ENCODE measurements around the gene PPP2R2B.

PPP2R2B gene

DNA sequence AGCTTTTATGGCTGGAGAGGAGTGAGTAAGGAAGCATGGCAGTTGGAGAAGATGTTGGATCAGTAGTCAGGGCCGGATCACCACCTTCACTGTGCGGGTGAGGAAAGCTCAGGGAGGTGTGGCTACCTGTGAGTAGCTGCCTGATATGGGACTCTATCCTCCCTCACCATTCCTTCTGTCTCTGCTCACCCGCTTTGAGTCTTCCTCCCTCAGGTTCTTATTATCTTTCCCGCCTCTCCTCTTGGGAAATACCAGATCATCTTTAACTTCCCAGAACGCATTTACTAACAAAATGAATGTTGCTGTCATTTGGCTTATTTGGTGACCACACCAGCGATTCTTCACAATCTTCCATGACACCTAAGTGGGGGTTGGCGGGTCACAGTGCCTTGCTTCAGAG, 221.9 kb downstream of the PPP2R2B start:
- no peaks in the 10 kb centered on the region for H3K36me3 ChIP-seq (ENCODE audit: insufficient read depth, insufficient read length, low read length)
- TF ChIP-seq ZNF274 (IDR thresholded peaks at IDR 0.05; ENCODE audit: low read depth, low read length) (no peak), YY1 (IDR thresholded peaks at IDR 0.05; ENCODE audit: insufficient read depth, insufficient read length) (no peak), SUZ12 (IDR thresholded peaks at IDR 0.05; ENCODE audit: extremely low read depth, insufficient read depth, insufficient read length) (no peak)
- H3K4me3 ChIP-seq (ENCODE audit: insufficient read length, low read depth) = no peak overlapping the region
- no peaks in the 10 kb centered on the region for H3K27me3 ChIP-seq (ENCODE audit: insufficient read depth, insufficient read length)
- no peaks in the 10 kb centered on the region for H3K9me3 ChIP-seq (ENCODE audit: insufficient read depth, low read length)
- H3K9ac ChIP-seq (ENCODE audit: insufficient read length, low read depth) = no peak overlapping the region
- no peaks in the 10 kb centered on the region for H3K4me1 ChIP-seq (ENCODE audit: insufficient read depth, insufficient read length)
- DNase-seq (ENCODE audit: low read depth, low spot score) = no peak

GRCh38 chr5:146653560-146653959, 225.0 kb downstream of the PPP2R2B start:
- no peak overlapping the region for H3K9ac ChIP-seq (ENCODE audit: insufficient read length, low read depth)
- TF ChIP-seq SUZ12 (IDR thresholded peaks at IDR 0.05; ENCODE audit: extremely low read depth, insufficient read depth, insufficient read length) (no peak), ZNF274 (IDR thresholded peaks at IDR 0.05; ENCODE audit: low read depth, low read length) (no peak), YY1 (IDR thresholded peaks at IDR 0.05; ENCODE audit: insufficient read depth, insufficient read length) (no peak)
- no peaks in the 10 kb centered on the region for H3K36me3 ChIP-seq (ENCODE audit: insufficient read depth, insufficient read length, low read length)
- H3K4me3 ChIP-seq (ENCODE audit: insufficient read length, low read depth) = no peak overlapping the region
- H3K9me3 ChIP-seq (ENCODE audit: insufficient read depth, low read length) = no peaks in the 10 kb centered on the region
- no peak for DNase-seq (ENCODE audit: low read depth, low spot score)
- no peaks in the 10 kb centered on the region for H3K4me1 ChIP-seq (ENCODE audit: insufficient read depth, insufficient read length)
- no peaks in the 10 kb centered on the region for H3K27me3 ChIP-seq (ENCODE audit: insufficient read depth, insufficient read length)

DNA sequence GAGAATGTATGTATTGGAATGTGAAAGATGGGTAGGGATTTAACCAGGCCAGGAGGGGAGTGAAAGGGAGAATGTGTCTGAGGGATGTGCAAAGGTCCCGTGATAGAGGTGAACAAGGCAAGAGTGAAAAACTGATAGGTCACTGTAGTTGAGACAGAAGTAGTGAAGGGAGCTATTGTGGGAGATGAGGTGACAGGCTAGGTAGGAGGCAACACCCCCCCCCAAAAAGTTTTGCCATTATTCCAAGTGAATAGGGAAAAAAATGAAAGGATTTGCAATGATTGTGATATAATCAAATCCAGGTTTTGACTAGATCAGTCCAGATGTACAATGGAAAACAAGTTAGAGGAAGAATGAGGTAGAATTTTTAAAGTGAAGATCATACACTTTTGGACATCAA, 226.0 kb downstream of the PPP2R2B start:
- no peaks in the 10 kb centered on the region for H3K27me3 ChIP-seq (ENCODE audit: insufficient read depth, insufficient read length)
- DNase-seq (ENCODE audit: low read depth, low spot score) = no peak
- TF ChIP-seq YY1 (IDR thresholded peaks at IDR 0.05; ENCODE audit: insufficient read depth, insufficient read length) (no peak), SUZ12 (IDR thresholded peaks at IDR 0.05; ENCODE audit: extremely low read depth, insufficient read depth, insufficient read length) (no peak), ZNF274 (IDR thresholded peaks at IDR 0.05; ENCODE audit: low read depth, low read length) (no peak)

DNA sequence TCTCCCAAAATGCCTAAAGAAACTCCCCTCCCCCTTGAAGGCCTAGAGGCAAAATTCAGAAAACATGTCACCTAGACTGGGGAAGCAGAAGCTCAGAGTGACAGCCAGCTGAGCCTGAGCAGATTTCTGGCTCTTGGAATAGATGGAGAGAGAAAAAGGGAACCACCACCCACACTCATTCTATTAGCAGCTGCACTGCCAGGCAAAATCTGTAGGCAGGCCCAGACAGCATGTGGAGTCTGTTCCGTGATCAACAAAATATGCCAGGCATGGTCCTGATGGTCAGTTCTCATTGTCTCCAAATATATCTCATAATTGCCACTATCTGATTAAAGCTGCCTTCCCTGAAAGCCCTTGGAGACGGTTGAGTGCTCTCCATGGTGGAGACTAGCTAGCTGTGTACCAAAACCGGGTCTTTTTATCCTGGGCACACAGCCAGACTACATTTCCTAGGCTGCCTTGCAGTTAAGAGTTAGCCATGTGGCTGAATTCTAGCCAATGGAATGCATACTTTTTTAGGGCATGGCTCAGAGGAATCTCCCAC, 230.8 kb downstream of the PPP2R2B start:
- DNase-seq (ENCODE audit: low read depth, low spot score) = no peak
- H3K9ac ChIP-seq (ENCODE audit: insufficient read length, low read depth) = no peak overlapping the region
- no peaks in the 10 kb centered on the region for H3K36me3 ChIP-seq (ENCODE audit: insufficient read depth, insufficient read length, low read length)
- H3K4me3 ChIP-seq (ENCODE audit: insufficient read length, low read depth) = no peak overlapping the region
- no peaks in the 10 kb centered on the region for H3K9me3 ChIP-seq (ENCODE audit: insufficient read depth, low read length)
- no peaks in the 10 kb centered on the region for H3K4me1 ChIP-seq (ENCODE audit: insufficient read depth, insufficient read length)
- no peak for TF ChIP-seq YY1 (IDR thresholded peaks at IDR 0.05; ENCODE audit: insufficient read depth, insufficient read length)
- TF ChIP-seq SUZ12 (IDR thresholded peaks at IDR 0.05; ENCODE audit: extremely low read depth, insufficient read depth, insufficient read length) = no peak
- TF ChIP-seq ZNF274 (IDR thresholded peaks at IDR 0.05; ENCODE audit: low read depth, low read length) = no peak
- no peaks in the 10 kb centered on the region for H3K27me3 ChIP-seq (ENCODE audit: insufficient read depth, insufficient read length)

More for the DNA sequence above, 226.0 kb downstream of the PPP2R2B start:
- H3K4me3 ChIP-seq (ENCODE audit: insufficient read length, low read depth) = no peak overlapping the region
- no peak overlapping the region for H3K9ac ChIP-seq (ENCODE audit: insufficient read length, low read depth)
- no peaks in the 10 kb centered on the region for H3K36me3 ChIP-seq (ENCODE audit: insufficient read depth, insufficient read length, low read length)
- no peaks in the 10 kb centered on the region for H3K4me1 ChIP-seq (ENCODE audit: insufficient read depth, insufficient read length)
- no peaks in the 10 kb centered on the region for H3K9me3 ChIP-seq (ENCODE audit: insufficient read depth, low read length)

- Histone ChIP-seq H3K4me3 (ENCODE audit: insufficient read length, low read depth) (no peak overlapping the region), H3K9me3 (ENCODE audit: insufficient read depth, low read length) (no peaks in the 10 kb centered on the region), H3K4me1 (ENCODE audit: insufficient read depth, insufficient read length) (no peaks in the 10 kb centered on the region), H3K36me3 (ENCODE audit: insufficient read depth, insufficient read length, low read length) (no peaks in the 10 kb centered on the region), H3K9ac (ENCODE audit: insufficient read length, low read depth) (no peak overlapping the region), H3K27me3 (ENCODE audit: insufficient read depth, insufficient read length) (no peaks in the 10 kb centered on the region)
- DNase-seq (ENCODE audit: low read depth, low spot score) = no peak
- TF ChIP-seq ZNF274 (IDR thresholded peaks at IDR 0.05; ENCODE audit: low read depth, low read length) (no peak), SUZ12 (IDR thresholded peaks at IDR 0.05; ENCODE audit: extremely low read depth, insufficient read depth, insufficient read length) (no peak), YY1 (IDR thresholded peaks at IDR 0.05; ENCODE audit: insufficient read depth, insufficient read length) (no peak)
Observed at GRCh38 chr5:146646441-146646840, 232.1 kb downstream of the PPP2R2B start.

- no peak for DNase-seq (ENCODE audit: low read depth, low spot score)
- H3K4me1 ChIP-seq (ENCODE audit: insufficient read depth, insufficient read length) = no peaks in the 10 kb centered on the region
- no peaks in the 10 kb centered on the region for H3K36me3 ChIP-seq (ENCODE audit: insufficient read depth, insufficient read length, low read length)
- no peaks in the 10 kb centered on the region for H3K9me3 ChIP-seq (ENCODE audit: insufficient read depth, low read length)
- no peak overlapping the region for H3K4me3 ChIP-seq (ENCODE audit: insufficient read length, low read depth)
- TF ChIP-seq ZNF274 (IDR thresholded peaks at IDR 0.05; ENCODE audit: low read depth, low read length) = no peak
- H3K9ac ChIP-seq (ENCODE audit: insufficient read length, low read depth) = no peak overlapping the region
- no peaks in the 10 kb centered on the region for H3K27me3 ChIP-seq (ENCODE audit: insufficient read depth, insufficient read length)
Observed at GRCh38 chr5:146645342-146645741, 233.2 kb downstream of the PPP2R2B start.

- no peaks in the 10 kb centered on the region for H3K4me1 ChIP-seq (ENCODE audit: insufficient read depth, insufficient read length)
- TF ChIP-seq SUZ12 (IDR thresholded peaks at IDR 0.05; ENCODE audit: extremely low read depth, insufficient read depth, insufficient read length) = no peak
- TF ChIP-seq YY1 (IDR thresholded peaks at IDR 0.05; ENCODE audit: insufficient read depth, insufficient read length) = no peak
- TF ChIP-seq ZNF274 (IDR thresholded peaks at IDR 0.05; ENCODE audit: low read depth, low read length) = no peak
- DNase-seq (ENCODE audit: low read depth, low spot score) = no peak
Observed at GRCh38 chr5:146644831-146645230, 233.7 kb downstream of the PPP2R2B start.

More at GRCh38 chr5:146644831-146645230, 233.7 kb downstream of the PPP2R2B start:
- no peak overlapping the region for H3K9ac ChIP-seq (ENCODE audit: insufficient read length, low read depth)
- no peaks in the 10 kb centered on the region for H3K9me3 ChIP-seq (ENCODE audit: insufficient read depth, low read length)
- H3K27me3 ChIP-seq (ENCODE audit: insufficient read depth, insufficient read length) = no peaks in the 10 kb centered on the region
- no peaks in the 10 kb centered on the region for H3K36me3 ChIP-seq (ENCODE audit: insufficient read depth, insufficient read length, low read length)
- H3K4me3 ChIP-seq (ENCODE audit: insufficient read length, low read depth) = no peak overlapping the region

Measured in NT2/D1 (cell line).